SH-SY5Y (cell line): ENCODE data around the gene MMP28.

ENCODE experiments used
- GATA2 ChIP-seq: IDR thresholded peaks from 2 replicates; pipeline ENCODE4 v1.6.1; 2011; ENCODE audit warnings: mild to moderate bottlenecking, low read depth, low read length
- GATA3 ChIP-seq: IDR thresholded peaks from 2 replicates; pipeline ENCODE4 v1.6.1; 2011; ENCODE audit warnings: low read depth, mild to moderate bottlenecking, low read length, moderate library complexity

- no peak for TF ChIP-seq GATA3
- TF ChIP-seq GATA2 = no peak
Observed at GRCh38 chr17:35812456-35812855, 17.0 kb upstream of the MMP28 start.
